Measurements from ENCODE around the gene CX3CR1.
"Not testable (repeated sequence)": the region's sequence is repeated elsewhere in the genome, so short reads cannot be mapped to it uniquely, and the experiment has no call there.

The CX3CR1 gene

DNA sequence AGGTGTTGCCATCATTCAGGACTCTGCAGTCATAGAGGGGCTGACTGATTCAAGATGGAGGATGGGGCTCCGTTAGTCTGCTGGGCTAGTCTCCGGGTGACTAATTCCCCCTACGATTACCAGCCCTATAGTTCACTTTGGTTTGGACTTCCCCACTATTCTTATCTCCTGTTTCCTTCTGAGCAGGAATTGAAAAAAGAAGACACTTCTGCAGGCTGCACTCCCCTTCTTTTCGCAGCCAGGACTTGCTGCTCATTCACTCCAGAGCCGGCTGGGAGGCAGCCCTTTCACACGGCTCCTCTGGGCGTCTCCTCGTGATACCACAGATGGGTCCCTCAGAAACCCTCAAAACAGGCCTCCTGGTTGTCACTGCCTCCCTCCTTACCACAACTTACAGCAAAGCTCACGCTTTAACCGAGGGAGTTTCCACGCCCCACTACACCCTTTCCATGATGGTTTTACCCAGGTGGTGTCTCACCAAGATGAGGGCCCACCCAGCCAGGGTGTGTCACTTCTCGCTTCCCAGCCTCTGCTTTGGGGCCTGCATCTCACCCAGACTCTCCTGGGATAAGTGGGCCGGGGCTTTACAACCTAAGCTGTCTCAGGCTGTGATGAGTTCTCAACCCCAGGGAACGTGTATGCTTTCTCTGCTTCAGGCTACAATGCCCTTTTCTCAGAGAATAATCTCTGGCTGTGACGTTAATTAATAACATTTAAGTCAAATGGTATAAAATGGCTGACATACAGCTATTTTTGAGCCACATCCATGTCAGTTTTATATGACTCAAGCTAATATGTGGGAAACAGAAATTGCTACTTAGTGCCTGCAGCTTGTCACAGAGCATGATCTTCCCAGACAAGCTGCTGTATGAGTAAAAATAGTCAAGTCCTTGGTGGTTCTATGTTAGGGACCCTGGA, 11.9 kb downstream of the CX3CR1 start:
- DNase-seq (ENCODE audit: low spot score): no peak

DNA sequence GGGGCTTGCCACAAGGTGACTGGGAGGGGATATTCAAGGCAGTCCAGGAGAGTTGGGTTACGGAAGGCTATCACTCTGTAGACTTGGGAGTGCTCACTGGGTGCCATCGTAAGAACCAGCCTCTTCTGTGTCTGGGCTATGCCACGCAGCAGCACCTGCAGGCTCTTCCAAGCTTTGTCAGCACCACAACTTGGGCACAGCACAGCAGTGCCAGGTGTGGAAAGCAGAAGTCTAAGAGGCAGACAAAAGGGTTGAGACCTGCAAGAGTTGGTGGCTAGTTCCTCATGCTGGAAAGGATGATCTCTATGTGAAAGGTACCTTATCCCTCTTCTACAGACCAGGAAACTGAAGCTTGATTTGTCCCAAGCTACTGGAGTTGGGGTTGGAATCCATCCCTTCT, 15.8 kb downstream of the CX3CR1 start:
- DNase-seq (ENCODE audit: low spot score): no peak

DNA sequence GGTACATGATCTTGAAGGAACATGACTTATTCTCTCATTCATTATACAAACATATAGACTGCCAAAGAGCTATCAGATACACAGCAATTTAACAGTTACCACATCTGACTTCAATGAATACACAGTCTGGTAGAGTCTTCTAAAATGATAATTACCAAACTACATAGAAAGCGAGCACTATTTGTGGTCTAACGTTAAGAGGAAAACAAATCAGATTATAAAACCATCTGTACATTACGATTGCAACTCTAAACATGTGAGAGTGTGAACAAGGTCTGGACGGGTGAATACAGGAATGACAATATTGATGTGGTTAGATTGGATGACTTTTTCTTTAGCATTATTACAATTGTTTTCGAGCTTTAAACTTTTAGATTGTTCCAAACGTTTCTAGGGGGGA, 16.3 kb downstream of the CX3CR1 start:
- DNase-seq (ENCODE audit: low spot score): no peak

DNA sequence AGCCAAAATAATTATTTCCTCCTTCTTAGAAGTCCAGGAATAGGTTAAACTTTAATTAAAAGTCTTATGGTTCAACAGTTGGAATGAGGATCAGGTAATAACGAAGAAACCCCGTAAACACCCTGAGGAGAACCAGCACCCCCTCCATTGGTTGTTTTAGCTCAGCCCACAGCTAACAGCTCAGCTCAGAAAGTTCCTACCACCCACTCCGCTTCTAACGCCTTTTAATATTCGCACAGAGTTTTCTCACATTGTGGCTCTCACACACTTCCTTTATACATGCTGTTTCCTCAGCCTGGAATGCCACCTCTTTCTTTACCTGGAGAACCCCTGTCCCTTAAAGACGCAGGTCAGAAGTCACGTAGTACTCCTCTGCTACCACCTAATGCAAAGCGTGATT, 17.0 kb downstream of the CX3CR1 start:
- no peak for DNase-seq (ENCODE audit: low spot score)

DNA sequence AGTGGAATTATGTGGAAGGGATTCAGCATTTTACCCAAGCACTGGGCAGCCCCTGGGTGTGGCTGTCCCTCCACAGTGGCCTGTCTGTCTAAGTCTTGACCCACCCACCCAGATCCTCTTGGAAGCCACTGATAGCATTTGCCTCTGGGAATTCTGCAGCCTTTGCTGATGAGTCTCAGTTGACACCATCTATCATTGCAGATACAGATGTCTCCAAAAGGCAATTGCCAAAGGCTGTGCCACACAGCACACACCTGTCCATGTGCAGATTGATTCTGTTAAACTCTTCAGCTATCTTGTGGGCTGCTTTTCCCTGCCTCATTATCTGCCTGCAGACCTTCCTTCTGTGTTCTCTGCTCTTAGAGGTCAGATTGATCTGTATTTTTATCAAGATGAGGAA, 18.1 kb downstream of the CX3CR1 start:
- DNase-seq (ENCODE audit: low spot score): no peak

DNA sequence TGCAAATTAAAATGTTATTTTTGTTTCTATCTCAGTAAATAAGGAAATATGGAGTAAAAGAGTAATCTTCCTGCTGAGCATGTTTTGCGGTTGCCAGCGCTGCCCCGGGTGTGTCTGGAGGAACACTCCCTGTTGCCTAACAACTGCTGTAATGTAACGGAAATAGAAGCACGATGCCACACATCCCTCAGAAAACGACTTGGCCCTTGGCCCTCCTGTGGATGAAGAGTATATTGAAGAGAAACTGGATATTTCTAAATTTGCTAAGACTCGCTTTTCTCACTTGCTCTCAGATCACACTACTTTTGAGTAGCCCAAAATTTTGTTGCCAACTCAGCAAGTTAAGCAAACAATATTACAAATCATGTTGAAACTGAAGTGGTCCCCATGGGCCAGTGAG, 18.9 kb downstream of the CX3CR1 start:
- peak; percentile 23 for DNase-seq (ENCODE audit: low spot score)

DNA sequence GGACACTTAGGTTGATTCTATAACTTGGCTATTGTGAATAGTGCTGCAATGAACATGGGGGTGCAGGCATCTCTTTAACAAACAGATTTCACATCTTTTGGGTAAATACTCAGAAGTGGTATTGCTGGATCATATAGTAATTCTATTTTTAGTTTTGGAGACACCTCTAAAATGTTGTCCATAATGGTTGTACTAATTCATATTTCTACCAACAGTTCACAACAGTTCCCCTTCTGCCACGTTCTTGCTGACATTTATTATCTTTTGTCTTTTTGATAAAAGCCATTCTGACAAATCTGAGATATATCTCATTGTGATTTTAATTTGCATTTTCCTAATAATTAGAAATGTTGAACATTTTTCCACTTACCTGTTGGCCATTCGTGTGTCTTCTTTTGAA, 19.5 kb downstream of the CX3CR1 start:
- no peak for DNase-seq (ENCODE audit: low spot score)

DNA sequence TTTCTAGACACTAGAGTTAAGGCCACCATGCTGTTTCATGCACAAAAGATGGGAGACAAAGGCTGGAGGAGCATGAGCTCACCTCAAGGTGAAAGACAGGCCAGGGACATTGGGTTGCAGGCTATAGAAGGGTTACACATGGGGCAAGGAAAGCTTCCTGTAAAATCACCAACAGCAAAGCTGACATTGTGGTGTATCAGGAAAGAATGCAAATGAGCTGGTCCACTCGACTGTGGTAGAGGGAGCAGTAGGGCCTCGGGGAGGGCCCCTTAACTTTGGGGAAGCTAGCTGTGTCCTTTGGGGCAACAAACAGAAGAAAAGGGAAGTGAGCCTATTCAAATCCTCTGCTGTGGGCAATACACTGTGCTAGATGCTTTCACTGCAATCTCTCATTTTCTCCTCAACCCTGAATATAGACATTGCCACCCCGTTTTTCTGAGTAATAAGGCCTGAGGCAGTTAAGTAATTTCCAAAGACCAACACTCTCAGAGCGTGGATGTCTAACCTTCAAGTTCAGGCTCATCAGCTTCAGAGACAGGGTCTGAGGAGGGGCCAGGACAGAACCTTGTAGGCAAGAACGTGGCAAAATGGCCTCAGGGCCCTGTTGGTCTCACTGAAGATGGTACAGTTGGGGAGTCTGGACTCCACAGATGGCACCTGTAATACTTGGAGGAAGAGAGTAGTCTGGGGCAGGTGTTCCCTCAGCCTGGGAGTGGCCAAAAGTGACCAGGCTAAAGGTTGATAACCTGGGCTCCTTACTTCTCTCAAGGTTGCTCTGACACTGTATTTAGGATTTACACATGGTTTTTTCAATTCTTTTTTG, 24.1 kb downstream of the CX3CR1 start:
- DNase-seq (ENCODE audit: low spot score): no peak

DNA sequence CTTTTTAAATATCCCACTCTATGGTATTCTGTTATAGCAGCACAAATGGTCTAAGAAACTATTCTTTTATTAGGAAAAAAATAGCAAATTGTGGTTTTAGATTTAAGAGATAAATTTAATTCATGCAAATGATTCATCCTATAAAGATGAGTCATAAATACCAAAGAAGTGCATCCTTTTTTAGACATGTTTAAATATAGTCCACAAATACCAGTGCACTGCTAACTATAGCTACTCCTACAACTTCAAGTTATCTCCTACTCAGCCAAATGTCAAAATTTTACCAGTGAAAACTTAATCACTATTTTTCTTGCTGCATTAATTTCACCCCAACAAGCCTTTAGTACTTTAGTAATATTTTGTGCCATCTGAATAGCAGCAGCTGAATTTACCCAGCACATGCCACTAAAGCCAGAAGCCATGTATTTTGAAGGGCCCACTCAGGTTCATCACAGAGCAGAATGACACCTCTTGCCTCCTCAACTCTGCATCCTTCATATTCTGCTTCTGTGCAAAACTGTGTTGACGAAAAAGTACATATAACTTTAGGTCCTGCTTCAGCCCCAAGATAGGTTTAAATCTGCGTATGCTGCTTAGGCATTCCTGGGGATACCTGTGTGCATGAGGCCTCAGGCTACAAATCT, 24.9 kb downstream of the CX3CR1 start:
- DNase-seq (ENCODE audit: low spot score): no peak

DNA sequence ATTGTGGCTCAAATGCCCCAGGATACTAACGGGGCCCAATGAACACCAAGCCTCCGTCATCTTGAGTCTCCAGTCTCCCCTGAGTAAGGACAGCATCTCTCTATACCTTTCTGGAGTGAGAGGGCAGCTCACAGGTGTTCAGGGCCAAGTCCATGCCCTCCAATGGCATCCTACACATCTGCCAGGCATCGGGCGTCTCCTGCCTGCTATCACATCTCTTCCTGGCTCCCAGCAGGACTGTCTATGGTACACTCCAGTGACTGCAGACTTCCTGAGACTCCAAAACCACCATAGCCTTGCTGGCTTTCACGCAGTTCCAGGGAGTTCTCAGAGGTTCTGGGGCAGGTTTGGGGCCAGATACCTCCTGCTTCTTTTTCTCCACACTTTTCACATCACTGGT, 28.3 kb downstream of the CX3CR1 start:
- no peak for DNase-seq (ENCODE audit: low spot score)

DNA sequence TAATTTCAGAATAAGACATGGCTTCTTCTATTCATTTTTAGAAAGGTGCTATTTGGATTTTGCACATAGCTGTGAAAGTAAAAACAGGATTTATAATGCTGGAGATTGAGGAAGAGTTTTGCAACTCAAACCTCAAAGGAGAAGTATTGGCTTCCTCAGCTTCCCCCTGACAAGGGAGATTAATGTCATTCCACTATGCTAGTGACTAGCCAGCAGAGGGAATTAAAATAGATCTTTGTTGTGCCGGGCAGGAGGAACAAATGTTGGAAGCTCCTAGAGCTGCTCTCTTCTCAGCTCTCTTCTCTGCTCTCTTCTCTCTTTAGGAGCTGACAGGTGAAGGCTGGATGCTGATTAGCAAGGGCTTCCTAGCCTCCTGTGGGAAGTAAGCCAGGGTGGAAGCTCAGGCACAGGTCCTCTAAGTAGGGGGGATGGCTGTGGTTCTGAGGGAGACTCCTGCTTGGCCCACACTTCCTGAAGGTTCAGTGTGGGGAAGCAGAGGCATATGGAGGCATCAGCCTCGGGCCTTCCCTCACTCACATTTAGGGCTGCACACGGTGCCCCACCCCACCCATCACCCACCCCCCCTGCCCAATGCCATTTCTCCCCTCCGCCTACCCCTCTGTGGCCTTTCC, 29.6 kb downstream of the CX3CR1 start:
- DNase-seq (ENCODE audit: low spot score): no peak

DNA sequence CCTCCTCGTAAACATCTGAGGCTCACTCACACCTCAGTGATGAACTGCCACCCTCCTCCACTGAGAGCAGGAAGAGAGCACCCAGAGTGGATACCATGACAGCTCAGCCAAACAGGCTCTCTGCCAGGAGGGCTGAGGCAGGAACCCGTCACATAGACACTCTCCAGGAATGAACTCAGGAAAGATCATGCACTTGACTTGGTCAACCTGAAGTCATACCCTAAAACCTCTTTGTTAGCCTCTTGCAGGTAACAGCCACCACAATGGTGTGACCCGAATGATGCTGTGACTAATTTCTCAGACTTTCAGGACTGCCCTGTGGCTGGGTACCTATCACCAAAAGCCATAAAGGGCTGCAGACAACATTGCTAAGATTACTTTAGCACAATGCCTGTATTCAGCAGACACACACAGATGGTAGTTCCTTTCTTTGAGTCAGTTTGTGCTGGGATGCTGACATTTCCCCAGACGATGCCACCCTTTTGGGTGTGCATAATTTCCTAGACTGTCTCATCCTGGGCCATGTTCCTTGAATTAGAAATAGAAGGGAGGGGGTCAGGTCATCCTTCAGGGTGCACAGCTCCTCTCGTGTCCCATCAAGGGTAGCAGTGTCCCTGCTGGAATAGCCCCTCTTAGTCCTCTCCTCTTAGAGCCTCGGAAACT, 30.3 kb downstream of the CX3CR1 start:
- no peak for DNase-seq (ENCODE audit: low spot score)

DNA sequence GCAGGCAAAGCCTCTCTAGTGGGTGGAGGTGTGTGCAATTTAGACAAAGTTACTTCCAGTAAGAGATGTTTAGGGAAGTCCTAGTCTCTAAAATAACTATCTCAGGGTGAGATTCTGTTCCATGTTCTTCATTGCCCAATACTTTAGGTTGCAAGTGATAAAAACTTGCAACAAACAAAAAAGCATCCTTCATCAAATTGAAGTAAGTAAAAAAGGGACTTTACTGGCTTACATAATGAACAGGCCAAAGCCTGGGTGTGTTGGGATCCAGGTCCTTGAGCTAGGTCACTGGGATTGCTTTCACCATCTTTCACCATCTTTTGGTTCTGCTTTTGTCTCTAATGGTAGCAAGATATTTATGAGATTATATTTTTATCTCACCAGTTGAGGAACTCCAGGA, 38.3 kb downstream of the CX3CR1 start:
- DNase-seq (ENCODE audit: low spot score): no peak

DNA sequence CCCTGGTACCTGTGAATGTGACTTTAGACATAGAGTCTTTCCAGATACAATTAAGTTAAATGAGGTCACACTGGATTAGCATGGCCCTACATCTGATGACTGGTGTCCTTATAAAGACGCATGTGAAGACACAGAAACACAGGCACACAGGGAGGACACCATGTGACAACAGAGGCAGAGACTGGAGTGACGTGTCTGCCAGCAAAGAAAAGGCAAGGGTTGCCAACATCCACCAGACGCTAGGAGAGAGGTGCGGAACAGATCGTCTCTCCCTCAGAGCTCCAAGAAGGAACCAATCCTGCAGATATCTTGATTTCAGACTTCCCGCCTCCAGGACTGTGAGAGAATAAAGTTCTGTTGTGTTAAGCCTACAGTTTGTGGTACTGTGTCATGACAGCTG, 42.8 kb downstream of the CX3CR1 start:
- DNase-seq (ENCODE audit: low spot score): no peak

DNA sequence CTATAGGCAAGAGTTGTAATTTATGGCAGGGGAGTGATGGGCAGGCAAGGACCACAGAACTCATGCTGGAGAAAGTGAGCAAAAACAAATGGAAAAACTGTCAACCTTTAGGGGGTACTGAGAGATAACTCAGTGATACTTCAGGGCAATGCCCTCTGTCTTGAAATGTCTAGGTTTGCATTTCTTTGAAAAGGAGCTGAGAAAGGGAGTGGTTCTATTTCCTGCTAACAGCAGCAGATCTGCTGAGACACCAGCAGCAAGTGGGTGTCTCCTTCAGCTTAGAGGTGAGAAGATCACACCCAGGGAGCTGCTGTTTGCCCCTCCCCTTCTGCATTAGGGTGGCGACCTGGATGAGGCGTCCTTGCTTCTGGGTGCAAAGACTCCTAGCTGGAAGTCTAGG, 45.2 kb downstream of the CX3CR1 start:
- peak; percentile 5 for DNase-seq (ENCODE audit: low spot score)

DNA sequence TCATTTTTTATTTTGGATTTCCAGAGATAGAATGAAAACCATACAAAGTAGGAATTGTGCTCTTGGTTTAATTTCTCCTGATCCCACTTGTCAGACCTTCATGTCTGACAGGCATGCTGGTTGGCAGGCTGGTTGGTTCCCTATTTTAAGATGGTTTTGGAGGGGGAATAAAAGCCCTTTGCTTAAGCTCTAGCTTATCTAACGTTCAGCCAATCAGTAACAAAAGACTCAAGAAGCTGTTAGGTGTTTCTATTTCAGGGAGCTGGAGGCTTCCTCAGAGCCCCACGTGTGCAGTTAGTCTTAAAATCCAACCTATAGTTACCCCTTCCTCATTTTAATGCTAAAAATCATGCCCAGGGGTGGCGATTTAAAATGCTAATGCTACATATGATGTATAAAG, 47.0 kb downstream of the CX3CR1 start:
- DNase-seq (ENCODE audit: low spot score): no peak

DNA sequence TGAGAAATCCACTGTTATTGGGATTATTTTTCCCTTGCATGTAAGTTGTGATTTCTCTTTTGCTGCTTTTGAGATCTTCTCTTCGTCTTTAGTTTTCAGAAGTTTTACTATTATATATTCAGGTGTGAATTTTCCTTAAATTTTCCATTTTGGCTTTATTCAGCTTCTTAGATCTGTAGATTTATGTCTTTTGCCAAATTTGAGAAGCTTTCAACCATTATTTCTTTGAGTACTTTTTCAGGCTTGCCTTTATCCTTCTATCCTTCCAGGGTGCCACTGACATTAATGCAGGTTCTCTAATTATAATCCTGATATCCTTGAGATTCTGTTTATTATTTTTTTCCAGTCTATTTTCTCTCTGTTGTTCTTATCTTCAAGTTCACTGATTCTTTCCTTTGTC, 49.4 kb downstream of the CX3CR1 start:
- DNase-seq (ENCODE audit: low spot score): no peak

DNA sequence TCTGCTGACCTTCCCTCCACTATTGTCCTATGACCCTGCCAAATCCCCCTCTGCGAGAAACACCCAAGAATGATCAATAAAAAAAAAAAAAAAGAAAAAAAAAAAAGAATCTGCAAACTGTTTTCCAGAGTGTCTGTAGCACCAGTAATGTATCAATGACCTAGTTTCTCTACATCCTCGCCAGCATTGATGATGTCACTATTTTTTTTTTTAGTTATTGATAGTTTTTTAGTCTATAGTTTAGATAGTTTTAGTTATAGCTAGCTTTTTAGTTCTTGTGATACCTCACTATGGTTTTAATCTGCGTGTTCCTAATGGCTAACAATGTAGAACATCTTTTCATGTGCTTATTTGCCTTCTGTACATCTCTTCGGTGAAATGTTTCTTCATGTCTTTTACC, 51.3 kb downstream of the CX3CR1 start:
- DNase-seq (ENCODE audit: low spot score): no peak

DNA sequence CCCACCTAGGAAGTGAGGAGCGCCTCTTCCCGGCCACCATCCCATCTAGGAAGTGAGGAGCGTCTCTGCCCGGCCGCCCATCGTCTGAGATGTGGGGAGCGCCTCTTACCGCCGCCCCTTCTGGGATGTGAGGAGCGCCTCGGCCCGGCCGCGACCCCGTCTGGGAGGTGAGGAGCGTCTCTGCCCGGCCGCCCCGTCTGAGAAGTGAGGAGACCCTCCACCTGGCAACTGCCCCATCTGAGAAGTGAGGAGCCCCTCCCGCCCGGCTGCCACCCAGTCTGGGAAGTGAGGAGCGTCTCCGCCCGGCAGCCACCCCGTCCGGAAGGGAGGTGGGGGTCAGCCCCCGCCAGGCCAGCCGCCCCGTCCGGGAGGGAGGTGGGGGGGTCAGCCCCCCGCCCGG, 52.2 kb downstream of the CX3CR1 start:
- DNase-seq (ENCODE audit: low spot score): not testable (repeated sequence)

DNA sequence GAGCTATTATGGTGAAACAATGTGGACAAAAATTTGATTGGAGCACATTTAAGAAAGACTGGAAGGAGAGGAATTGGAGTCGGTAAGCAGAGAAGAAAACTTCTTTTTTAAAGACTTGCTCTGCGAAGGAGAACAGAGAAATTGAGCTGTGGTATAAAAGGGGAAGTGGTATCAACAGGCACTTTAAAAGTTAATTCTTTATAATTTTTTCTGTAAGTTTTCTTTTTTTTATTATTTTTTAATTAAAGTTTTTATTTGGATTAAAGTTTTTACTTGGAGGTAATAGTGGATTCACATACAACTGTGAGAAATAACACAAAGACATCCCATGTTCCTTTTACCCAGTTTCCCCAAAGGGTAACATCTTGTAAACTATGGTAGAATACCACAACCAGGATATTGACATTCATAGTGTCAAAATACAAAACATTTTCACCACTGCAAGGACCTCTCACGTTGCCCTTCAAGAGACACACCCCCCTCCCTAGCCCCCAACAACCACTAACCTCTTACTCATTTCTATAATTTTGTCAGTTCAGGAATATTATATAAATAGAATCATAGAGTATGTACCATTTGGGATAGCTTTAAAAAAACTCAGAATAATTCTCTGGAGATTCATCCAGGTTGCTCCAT, 53.6 kb downstream of the CX3CR1 start:
- DNase-seq (ENCODE audit: low spot score): no peak

DNA sequence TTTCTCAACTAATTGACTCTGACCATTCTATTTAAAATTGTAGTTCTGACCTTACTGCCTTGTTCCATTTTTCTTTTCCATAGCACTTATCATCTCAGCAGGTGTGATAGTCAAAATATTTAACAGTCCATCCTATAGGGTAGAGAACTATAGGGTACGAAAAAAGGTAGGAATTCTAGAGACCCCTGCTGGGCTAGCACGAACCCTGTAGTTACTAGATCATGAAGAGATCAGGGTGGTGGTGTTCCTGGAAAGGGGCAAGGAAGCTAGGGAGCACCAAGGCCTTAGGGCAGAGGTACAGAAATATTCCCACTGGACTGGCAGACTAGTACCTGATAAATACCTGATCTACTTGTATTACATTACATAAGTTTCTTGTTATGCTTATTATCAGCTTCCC, 55.5 kb downstream of the CX3CR1 start:
- no peak for DNase-seq (ENCODE audit: low spot score)

All from hematopoietic multipotent progenitor cell treated with erythropoietin and hydrocortisone succinate and interleukin-3 and kit ligand, for 15 days (in vitro differentiated cells).